Measurements from ENCODE around the gene INSM2. TPM values are rescaled to one million over a fixed set of nuclear protein-coding genes. Genes with fewer than 3 reads are reported as not detected.

The INSM2 gene
- total RNA-seq, 1 donor from 2014 or later = not detected

GRCh38 chr14:35504260-35504659 is 29.7 kb upstream of the INSM2 start:
- H3K36me3 ChIP-seq = no peaks in the 10 kb centered on the region
- no peak for TF ChIP-seq CTCF (IDR thresholded peaks at IDR 0.05)
- DNase-seq (no peak), ATAC-seq (no peak)
- H3K4me1 ChIP-seq = no peaks in the 10 kb centered on the region
- no peaks in the 10 kb centered on the region for H3K27me3 ChIP-seq
- no peak overlapping the region for H3K27ac ChIP-seq
- intact Hi-C loops (cut with DNase I) = no loop called here
- no peak overlapping the region for H3K4me3 ChIP-seq
- H3K9me3 ChIP-seq = no peaks in the 10 kb centered on the region

GRCh38 chr14:35506461-35506860 is 27.5 kb upstream of the INSM2 start:
- no peaks in the 10 kb centered on the region for H3K36me3 ChIP-seq
- no peak for TF ChIP-seq CTCF (IDR thresholded peaks at IDR 0.05)
- no peak overlapping the region for H3K4me3 ChIP-seq
- DNase-seq (no peak), ATAC-seq (no peak)
- no peaks in the 10 kb centered on the region for H3K9me3 ChIP-seq
- H3K27me3 ChIP-seq = no peaks in the 10 kb centered on the region
- H3K4me1 ChIP-seq = no peaks in the 10 kb centered on the region
- intact Hi-C loops (cut with DNase I) = no loop called here
- H3K27ac ChIP-seq = no peak overlapping the region

GRCh38 chr14:35506927-35507326 is 27.0 kb upstream of the INSM2 start:
- Histone ChIP-seq H3K9me3 (no peaks in the 10 kb centered on the region), H3K4me1 (no peaks in the 10 kb centered on the region), H3K36me3 (no peaks in the 10 kb centered on the region), H3K27ac (no peak overlapping the region), H3K27me3 (no peaks in the 10 kb centered on the region), H3K4me3 (no peak overlapping the region)
- DNase-seq (no peak), ATAC-seq (no peak)
- no peak for TF ChIP-seq CTCF (IDR thresholded peaks at IDR 0.05)
- intact Hi-C loops (cut with DNase I) = no loop called here

- no peak for ATAC-seq
- Histone ChIP-seq H3K9me3 (no peaks in the 10 kb centered on the region), H3K4me1 (no peaks in the 10 kb centered on the region), H3K4me3 (no peak overlapping the region), H3K36me3 (no peaks in the 10 kb centered on the region), H3K27ac (no peak overlapping the region), H3K27me3 (no peaks in the 10 kb centered on the region)
- intact Hi-C loops (cut with DNase I) = no loop called here
- DNase-seq = no peak
- TF ChIP-seq CTCF (IDR thresholded peaks at IDR 0.05) = no peak
Observed at GRCh38 chr14:35509846-35510245, 24.1 kb upstream of the INSM2 start.

- ATAC-seq = no peak
- TF ChIP-seq CTCF (IDR thresholded peaks at IDR 0.05) = no peak
- no peaks in the 10 kb centered on the region for H3K4me1 ChIP-seq
- no peak overlapping the region for H3K4me3 ChIP-seq
- intact Hi-C loops (cut with DNase I) = no loop called here
- no peaks in the 10 kb centered on the region for H3K27me3 ChIP-seq
- H3K36me3 ChIP-seq = no peaks in the 10 kb centered on the region
- H3K9me3 ChIP-seq = no peaks in the 10 kb centered on the region
- DNase-seq = no peak
- no peak overlapping the region for H3K27ac ChIP-seq
Observed at GRCh38 chr14:35512765-35513164, 21.2 kb upstream of the INSM2 start.

- ATAC-seq = no peak
- intact Hi-C loops (cut with DNase I) = no loop called here
- Histone ChIP-seq H3K27me3 (no peaks in the 10 kb centered on the region), H3K27ac (no peak overlapping the region), H3K4me1 (no peaks in the 10 kb centered on the region), H3K4me3 (no peak overlapping the region), H3K36me3 (no peaks in the 10 kb centered on the region), H3K9me3 (no peaks in the 10 kb centered on the region)
- DNase-seq = no peak
- no peak for TF ChIP-seq CTCF (IDR thresholded peaks at IDR 0.05)
Observed at GRCh38 chr14:35515916-35516315, 18.0 kb upstream of the INSM2 start.

All from upper lobe of right lung (tissue), 1 donor.